ENCODE results near the gene EXOG. TPM values are rescaled to one million over a fixed set of nuclear protein-coding genes. Genes with fewer than 3 reads are reported as not detected.

The EXOG gene
- polyA plus RNA-seq, 1 donor, result 23.4 TPM

GRCh38 chr3:38507120-38507519 is 11.0 kb downstream of the EXOG start:
- no peak for DNase-seq

DNA sequence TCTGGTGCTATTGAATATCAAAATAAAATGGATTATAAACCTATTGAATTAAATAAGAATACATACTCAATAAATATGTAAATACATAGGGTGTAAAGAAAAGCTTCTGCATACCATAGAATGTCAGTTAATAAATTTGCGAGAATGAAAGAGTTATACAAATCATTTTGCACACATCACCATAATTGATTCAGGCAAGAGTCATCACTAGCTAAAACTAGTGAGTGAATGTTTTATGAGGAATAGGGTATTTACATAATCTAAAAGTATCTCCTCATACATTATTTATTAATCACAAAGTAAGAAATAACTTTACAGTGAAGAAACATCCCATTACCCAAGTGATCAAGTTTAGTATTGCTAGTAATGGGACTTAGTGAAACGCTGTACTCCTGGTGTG is 13.6 kb downstream of the EXOG start:
- no peak for DNase-seq

DNA sequence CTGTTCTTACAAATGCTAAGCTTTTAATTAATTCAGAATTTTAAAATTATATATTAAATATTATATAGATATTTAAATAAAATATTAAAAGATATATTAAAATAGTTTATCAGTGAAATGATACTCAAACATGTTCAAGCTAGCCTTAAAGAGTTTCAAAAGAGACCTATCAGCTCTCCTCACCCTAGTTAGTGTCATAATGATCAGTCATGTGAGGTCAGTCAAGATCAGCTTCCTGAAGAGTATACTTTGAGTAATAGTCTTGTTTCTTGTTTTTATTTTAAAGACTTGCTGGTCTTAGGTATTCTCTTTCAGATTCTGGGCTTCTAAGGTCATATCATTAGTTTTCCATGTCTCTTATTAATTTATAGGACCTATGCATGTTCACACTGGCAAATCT is 14.5 kb downstream of the EXOG start:
- no peak for DNase-seq

DNA sequence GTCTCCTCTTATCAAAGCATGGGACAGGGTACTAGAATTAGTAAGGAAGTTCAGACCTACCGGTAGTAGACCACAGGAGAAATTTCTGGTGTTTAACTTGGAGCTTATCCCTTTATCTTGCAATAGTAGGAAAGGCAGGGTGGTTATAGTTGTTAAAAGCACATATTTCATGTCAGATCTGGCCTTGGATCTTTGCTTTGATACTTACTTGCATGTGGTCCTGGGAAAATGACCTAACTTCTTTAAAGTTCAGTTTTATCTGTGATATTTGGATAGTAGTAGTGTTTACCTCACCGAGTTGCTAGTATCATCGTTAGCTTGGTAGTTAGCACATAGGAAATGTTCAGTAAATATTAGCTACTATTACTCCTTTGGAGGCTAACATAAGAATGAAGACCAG is 15.4 kb downstream of the EXOG start:
- DNase-seq, result no peak

DNA sequence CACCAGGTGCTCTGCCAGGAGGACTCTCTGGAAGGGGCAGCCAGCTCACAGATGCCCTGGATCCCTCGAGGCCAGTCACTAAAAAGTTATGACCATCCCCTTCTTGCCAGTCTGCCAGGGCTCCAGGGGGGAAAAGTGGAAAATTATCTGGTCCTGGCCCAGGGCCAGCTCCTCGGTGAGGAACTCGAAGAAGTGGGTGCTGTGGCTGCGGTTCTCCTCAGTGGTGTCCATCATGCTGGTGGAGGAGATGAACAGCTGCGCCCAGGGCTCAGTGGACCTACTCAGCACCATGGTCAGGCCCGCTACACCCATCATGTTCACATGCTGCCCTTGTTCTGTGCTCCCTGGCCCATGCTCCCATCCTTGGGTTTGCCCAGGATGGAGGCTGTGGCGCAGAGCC is 19.2 kb downstream of the EXOG start:
- no peak for DNase-seq

DNA sequence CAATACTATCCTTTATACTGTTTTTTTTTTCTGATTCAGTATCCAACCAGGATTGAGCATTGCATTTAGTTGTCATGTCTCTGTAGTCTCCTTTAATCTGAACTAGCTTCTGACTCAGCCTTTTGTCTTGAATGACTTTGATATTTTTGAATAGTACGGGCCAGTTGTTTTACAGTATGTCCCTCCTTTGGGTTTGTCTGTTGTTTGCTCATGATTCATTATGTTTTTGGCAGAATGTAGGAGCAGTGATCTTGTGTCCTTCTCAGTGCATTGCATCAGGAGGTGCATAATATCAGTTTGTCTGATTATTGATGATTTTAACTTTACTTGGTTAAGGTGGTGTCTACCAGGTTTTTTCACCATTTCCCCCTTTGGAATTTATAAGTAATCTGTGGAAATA is 20.5 kb downstream of the EXOG start:
- DNase-seq, result no peak

DNA sequence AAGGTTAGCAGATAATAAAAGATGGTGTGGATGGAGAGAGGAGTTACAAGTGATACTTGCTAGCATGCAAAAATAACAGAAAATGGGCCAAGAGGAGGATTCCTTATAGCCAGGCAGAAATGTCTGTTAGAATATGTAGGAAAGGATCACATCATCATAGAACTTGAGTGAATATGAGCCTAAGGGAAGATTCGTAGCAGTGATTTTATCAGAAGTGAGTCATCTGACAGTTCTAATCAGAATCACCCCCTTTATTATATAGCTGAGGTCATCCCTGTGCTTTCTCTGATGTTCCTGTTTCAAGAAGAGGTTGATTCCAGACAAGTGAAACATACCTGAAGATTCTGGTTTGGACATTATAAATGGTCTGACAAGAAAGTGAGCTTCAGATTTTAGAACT is 22.9 kb downstream of the EXOG start:
- no peak for DNase-seq

- no peak for DNase-seq
Measured at GRCh38 chr3:38519651-38520050, 23.5 kb downstream of the EXOG start.

DNA sequence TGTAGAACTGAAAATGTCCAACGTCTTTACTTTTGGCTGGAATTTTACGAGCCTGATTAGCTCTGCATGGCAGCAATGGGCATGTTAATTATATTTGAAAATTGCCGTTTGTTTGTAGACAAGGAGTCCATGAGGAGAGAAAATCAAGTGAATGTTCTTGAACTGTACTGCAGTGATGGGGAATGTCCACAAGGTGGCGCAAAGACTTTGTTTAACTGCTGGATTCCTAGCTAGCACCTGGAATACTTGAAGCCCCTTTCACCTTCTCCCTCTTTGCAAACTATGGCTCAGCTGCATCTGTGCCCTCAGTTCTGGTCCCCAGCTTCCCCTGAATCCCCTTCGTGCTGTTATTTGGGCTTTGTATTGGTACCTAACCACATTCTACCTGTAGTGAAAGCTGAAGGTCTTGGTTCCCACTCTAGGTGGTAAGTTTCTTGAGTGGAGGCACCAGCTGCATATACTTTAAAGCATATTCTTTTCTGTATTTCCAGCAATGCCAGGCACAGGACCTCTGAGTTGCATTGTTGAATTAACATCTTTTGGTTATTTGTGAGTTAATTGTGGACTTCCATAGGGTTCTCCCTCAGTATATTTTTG is 25.3 kb downstream of the EXOG start:
- DNase-seq, result peak; percentile 82

- no peak for DNase-seq
Measured at GRCh38 chr3:38522002-38522401, 25.9 kb downstream of the EXOG start.

GRCh38 chr3:38524141-38524739 is 28.1 kb downstream of the EXOG start:
- DNase-seq, result no peak

DNA sequence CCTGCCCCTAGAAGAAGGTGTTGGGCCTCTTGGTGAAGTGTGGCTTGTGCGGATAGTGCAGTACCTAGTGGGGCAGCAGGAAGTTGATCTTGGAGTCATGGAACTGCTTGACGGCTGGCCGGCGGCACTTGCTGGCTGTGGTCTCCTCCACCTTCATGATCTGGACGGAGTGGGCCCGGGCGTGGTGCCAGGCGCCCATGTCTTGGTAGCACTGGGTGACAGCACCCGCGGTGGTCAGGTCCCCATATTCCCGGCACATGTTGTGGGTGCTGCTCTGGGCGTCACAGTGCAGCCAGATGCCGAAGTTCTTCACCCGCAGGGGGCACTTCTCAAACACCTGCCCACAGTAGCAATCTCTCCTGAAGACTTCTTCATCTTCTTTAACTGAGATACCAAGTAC is 30.7 kb downstream of the EXOG start:
- DNase-seq, result no peak

GRCh38 chr3:38528457-38528856 is 32.3 kb downstream of the EXOG start:
- DNase-seq, result no peak

GRCh38 chr3:38532529-38532928 is 36.4 kb downstream of the EXOG start:
- no peak for DNase-seq

GRCh38 chr3:38533285-38533976 is 37.3 kb downstream of the EXOG start:
- no peak for DNase-seq

DNA sequence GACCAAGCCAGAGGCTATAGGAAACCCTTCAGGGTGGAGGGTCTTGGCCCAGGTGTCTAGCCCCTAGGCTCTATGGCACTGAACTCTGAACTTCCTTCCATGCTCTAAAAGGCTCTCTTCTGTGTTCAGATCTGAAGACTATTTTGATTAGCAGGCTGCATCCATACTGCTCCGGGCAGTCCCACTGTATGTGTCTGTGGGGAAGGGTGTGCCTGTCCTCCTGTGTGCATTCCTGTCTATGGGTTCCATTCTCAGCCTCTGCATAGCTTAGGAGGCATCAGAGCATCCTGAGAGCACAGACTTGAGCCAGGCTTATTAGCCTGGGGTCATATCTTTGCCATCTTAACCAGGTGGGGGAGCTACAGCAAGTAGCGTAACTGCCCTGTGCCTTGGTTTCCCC is 38.0 kb downstream of the EXOG start:
- no peak for DNase-seq

- DNase-seq, result no peak
Measured at GRCh38 chr3:38534604-38535003, 38.5 kb downstream of the EXOG start.

- no peak for DNase-seq
Measured at GRCh38 chr3:38536671-38537070, 40.5 kb downstream of the EXOG start.

- no peak for DNase-seq
Measured at GRCh38 chr3:38538773-38539353, 42.7 kb downstream of the EXOG start.

GRCh38 chr3:38541806-38542205 is 45.7 kb downstream of the EXOG start:
- DNase-seq, result no peak

DNA sequence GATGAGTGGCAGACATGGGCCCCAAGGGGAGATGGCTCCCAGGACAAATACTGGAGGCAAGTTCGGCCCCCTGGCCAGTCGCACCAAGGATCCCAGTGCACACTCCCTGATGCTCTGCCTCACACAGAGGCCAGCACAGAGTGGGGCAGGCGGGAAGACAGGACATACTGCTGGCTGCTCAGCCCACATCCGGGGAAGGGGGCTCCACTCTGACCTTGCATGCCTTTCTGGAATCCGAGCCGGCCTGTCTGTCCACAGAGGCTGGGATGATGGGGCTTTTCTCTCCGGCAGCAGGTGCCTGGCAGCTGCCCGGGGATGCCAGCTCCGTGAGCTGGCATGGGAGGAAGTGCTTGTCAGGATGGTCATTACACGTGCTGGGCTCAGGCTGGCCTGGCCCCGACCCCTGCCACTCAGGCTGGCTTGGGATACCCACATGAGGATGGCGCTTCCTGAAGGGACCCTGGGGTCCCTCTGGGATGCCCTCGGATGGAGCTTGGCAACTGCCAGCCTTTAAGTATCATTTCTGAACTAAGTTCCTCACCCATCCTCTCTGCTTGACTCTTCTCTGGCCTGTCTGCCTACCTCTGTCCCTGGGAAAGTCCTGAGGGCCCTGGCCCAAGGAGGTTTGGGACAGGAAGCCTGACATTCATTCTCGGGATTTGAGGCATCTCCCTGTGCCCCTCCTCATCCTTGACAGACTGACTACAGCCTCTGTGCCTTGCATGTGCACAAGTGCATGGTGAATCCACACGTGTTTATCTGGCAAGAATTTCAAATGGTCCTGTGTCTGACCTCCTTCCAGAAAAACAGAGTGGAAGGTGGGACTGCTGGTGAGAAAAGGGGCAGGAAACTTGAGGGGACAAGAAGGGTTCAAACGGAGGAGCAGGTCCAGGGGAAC is 46.5 kb downstream of the EXOG start:
- peak; percentile 27 for DNase-seq

DNA sequence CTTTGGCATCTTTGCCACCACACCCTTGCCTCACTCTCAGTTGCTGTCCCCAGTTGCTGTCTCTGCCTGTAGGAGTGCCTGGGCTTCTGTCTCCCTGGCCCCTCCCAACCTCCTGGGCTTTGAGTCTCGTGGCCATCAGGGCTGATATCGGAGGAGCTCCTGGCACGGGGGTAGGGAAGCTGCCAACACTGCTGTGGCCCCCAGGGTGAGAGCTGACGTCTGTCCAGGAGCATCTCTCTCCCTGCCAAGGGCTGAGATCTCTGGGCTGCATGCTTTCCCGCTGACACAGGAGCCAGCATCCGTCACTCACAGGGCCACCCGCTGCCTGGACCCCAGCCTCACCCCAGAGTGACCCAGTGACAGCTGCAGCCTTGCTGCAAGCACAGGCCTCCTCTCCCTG is 47.4 kb downstream of the EXOG start:
- no peak for DNase-seq

All from left kidney (tissue), 2 donors.